ENCODE measurements around the gene ADIG.

Gene ADIG

DNA sequence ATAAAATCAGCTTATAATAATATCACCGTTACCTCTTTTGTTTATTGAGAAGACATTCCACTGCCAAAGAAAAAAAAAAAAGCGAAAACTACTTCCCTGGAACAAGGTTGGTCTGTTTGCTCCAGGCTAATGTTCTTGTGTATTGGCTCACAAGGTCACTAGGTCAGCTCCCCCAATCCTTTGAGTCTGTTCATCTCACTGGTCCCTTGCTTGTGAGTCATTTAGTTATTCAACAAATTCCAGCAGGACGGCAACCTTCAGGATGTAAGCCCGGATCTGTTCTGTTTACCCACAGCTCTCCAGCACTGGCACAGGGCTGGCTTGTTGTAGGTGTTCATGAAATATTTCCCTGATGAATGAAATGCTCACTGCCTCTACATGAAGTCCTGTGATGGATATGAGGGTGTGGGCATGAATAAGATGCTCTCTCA lies 23.9 kb downstream of the ADIG start:
- no peak for DNase-seq

DNA sequence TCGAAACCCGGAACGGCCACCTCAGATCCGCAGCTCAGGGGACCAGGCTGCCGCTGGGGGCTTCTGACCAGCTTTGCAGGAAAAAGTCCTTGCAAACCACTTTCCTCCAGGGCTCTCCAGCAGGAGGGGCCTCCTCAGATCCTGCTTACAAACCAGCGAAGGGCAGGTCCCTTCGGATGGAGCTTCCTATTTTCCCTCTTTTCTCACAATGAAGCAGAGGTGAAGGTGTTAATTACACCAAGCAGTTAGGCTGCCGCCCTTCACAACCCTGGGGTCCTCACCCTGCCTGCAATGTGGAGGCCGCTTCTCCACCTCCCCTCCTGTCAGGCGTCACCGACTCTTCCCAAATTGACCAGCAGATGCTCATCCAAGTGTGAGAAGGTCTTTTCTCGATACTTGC lies 26.4 kb downstream of the ADIG start:
- no peak for DNase-seq

DNA sequence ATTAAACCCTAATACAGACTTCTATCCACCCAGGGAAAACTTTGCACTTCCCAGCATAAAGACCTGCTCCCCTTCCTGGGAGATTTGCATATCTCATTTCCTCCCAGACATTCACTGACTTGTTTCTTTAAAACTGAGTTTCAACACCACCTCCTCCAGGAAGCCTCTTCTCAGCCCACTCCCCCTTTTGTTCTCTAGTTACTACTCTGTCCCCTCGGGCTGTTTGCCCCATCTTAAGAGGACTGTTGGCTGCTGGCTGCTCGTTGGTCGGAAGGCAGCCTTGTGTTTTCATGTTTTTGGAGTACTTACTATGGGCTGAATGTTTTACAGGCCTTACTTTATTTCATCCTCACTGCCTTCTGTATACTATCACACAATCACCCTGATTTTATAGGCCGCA lies 27.2 kb downstream of the ADIG start:
- no peak for DNase-seq

DNA sequence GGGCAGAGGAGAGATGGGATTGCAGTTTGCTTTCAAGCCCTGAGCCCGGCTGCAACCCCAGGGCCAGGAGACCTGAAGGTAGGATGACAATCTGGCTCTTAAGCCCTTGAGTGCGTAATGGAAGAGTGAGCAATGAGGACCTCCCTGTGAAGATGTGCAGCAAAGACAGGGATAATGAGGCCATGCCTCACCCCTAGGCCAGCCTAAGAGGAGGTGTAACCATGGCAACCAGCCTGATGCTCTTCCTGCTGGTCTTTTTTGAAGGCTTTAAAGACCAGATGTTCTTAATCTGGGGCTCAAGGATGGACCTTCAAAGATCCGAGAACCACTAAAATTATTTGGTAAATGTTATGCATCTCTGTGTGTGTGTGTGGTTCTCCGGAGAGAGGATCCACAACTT lies 28.8 kb downstream of the ADIG start:
- DNase-seq = no peak

DNA sequence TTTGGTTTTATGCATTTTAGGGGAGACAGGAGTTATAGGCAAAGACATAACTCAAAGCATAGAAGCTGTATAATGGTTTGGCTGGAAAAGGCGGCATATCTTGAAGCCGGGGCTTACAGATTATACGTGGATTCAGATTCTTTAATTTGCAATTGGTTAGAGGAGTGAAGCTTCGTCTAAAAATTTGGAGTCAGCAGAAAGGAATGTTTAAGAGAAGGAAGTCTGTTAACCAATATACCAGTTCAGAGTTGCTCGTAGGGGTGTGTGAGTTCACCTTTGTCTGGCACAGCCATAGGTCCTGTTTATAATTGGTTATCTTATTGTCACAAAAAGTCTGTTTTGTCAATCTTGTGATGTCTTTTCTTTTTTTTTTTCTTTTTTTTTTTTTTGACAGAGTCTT lies 29.5 kb downstream of the ADIG start:
- no peak for DNase-seq

DNA sequence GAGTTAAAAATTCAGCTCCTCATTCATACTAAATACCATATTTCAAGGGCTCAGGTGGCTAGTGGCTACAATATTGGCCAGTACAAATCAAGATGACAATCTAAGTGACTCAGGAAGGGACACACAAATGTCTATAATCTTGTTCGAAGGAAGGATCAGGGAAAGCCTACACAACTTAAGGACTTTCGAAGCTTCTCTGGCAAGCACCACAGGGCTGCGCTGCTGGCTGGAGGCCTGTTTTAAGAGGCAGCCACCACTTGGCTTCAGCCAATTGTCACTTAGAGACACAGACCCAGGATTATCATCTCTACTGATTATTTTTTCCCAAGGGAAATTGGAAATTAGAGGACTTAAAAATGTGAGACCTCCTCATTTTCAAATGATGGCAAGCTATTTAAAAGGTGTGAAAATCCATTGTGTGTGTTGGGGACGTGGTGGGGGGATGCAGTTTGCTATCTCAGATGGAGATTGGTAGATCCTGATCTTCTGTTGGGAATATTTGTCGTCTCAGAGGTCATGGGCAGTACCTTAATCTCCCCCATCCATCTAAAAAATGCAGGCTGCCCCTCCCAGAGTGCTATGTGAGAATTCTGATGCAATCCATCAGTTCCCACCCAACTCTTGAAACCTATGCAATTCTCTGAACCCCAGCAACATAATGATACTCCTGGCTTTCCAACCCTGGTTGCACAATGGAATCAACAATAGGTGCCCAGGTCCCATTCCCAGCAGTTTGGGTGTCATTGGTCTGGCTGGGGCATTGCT lies 31.9 kb downstream of the ADIG start:
- no peak for DNase-seq

DNA sequence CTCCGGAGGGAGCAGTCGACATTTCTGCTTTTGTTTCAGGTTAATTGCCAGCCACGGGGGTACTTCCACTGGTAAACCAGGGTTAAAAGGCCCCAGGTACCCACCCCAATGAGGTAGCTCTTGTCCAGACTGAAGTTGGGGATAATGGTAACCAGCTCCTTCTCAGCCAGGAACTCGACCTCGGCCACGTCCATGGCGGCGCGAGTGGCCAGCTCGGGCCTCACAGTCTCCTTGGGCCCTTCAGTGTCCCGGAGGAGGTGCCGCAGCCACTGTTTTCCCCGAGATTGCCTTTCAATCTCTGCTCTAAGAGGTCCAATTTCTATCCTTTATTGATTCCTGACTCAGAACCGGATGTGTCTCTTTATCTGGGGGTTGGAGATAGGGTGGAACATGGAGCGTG lies 34.3 kb downstream of the ADIG start:
- DNase-seq = no peak

DNA sequence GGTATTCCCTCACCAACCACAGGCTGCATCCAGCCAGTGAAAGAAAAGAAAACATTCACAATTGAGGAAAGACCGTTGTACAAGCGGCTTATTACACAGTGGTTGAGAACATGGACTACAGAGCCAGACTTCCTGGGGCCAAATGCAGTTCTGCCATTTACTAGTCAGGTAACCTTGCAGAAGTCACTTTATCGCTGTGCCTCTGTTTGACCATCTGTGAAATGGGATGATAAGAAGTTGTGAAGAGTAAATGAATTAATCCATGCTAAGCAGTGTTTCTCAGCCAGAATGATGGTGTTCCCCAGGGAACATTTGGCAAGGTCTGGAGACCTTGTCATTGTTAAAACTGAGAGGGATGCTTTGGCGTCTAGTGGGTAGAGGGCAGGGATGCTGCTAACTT lies 35.5 kb downstream of the ADIG start:
- no peak for DNase-seq

DNA sequence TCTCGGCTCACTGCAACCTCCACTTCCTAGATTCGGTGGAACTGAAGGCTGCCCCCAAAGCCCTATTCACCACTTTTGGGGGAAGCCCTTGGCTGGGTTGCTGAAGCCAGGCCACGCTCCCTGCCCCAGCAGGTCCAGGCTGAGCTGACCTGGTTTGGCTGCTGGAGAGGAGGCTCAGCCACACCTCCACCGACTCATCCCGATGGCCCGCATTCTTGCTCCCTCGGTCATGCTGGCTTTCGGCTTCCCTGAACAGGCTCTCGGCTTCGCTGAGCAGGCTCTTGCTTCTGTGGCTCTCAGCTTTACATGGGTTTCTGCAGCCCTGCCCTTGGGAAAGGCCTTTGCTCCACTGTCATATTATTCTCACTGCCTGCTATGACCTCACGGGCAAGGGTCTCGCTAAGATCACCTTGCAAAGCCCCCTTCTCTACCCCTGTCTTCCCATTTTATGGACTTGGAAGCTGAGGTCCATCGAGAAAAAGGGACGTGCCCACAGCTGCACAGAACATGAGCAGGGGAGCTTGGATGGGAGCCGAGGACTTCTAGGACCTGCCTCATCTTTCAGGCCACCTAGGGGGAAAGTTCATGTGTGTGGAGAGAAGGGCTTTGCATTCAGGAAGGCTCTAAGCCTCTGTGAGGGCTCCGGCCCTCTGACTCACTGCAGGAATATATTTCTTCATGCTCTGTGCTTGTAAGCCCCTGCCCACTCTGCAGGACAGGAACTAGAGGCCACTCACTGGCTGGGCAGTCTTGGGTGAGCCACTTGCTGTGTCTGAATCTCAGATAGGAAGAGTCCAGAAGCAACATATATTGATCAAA lies 36.2 kb downstream of the ADIG start:
- no peak for DNase-seq

DNA sequence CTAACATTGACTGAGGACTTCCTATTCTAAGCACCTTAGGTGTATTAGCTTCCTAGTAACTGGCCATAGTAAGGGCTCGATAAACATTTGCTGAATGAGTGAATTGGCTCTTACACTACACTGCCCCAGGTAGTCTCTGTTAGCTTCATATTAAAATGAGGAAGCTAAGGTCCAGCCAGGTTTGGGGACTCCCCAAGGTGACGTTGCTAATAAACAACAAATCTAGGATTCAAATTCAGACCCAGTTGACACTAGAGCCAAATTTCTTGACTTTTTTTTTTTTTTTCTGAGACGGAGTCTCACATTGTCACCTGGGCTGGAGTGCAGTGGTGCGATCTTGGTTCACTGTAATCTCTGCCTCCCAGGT lies 36.8 kb downstream of the ADIG start:
- DNase-seq = no peak

DNA sequence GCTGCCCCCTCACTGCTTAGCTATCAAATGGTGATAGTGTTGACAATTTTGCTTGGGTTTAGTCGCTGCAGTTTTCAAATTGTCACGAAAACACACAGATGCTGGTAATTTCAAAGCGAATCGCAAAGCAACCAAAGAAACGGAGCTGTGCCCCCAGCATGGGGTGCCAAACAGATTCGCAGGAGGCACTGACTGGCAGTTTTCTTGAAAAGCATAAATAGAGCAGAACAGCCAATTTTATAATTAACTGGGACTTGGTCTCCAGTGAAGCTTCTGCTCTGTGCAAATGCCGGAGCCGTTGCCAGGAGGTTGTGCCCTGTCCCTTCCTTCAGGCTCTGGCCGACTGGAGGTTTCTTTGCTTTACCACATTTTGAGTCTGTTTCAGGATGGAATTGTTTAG lies 39.4 kb downstream of the ADIG start:
- DNase-seq = no peak

DNA sequence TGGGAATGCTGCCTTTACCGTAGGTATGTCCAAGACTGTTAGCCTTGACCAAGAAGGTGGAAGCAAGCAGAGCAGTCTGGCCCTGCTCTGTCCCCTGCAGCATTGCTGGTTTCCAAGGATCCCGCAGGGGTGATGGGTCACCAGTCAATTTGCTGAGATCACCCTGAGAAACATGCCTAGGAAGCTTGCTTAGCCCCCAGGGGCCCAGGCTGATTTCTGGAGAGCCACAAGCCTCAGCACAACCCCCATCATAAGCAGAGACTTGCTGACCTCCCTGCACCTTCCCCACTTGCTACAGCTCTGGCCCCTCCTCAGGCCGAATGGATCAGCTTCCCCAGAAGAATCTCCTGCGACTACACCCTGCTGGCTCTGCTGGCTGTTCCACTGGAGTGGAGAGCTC lies 42.1 kb downstream of the ADIG start:
- DNase-seq = no peak

DNA sequence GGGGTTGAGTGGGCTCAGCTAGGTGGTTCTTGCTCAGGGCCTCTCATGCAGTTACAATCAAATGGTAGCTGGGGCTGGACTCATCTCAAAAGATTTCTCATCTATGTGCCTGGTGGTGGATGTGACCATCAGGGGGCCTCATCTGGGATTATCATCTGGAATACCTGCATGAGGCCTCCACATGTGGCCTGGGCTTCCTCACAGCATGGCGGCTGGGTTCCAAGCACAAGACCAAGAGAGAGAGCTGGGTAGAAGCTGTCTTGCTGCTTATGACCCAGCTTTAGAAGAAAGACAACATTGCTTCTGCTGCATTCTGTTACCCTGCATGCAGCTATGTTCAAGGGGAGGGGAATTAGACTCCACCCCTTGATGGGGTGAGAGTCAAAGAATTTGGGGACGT lies 43.1 kb downstream of the ADIG start:
- DNase-seq = no peak

DNA sequence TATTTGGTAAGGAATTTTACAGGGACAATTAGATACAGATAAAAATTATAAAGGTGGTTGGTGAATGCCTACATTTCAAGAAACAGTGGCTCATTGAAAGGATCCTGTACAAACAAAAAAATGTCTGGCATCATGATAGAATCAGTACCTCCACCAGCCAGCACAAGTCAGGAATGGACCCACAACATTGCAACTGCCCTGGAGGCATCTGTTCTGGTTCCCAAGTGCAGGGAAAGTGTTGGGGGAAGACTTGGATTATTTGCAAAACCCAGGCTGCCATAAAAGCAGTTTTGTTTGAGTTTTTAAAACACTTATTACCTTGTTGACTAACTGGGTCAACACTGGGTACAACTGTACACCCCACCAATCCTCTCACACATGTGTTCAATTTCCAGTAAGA lies 44.9 kb downstream of the ADIG start:
- DNase-seq = no peak

DNA sequence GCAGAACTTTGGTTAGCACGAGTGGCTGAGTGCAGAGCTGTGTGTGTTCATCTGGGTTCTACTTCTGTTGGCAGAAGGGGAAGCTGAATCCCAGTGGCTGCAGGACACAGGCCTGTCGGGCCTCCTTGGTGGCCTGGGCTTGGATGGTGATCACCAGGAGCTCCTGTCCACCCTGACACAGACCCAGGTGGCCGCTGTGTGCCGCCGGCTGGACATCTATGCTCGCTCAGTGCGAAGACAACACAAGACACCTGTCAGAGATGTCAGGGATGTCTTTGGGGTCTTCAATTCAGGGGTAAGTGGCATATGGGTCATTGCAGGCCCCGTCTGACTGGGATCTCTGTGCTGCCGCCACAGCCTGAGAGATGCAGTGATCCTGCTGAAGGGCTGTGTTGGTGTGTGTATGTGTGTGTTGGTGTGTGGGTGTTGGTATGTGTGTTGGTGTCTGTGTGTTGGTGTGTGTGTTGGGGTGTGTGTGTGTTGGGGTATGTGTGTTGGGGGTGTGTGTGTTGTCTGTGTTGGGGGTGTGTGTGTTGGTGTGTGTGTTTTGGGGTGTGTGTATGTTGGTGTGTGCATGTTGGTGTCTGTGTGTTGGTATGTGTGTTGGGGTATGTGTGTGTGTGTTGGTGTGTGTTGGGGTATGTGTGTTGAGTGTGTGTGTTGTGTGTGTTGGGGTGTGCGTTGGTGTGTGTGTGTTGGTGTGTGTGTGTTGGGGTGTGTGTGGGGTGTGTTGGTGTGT lies 46.1 kb downstream of the ADIG start:
- DNase-seq = no peak

DNA sequence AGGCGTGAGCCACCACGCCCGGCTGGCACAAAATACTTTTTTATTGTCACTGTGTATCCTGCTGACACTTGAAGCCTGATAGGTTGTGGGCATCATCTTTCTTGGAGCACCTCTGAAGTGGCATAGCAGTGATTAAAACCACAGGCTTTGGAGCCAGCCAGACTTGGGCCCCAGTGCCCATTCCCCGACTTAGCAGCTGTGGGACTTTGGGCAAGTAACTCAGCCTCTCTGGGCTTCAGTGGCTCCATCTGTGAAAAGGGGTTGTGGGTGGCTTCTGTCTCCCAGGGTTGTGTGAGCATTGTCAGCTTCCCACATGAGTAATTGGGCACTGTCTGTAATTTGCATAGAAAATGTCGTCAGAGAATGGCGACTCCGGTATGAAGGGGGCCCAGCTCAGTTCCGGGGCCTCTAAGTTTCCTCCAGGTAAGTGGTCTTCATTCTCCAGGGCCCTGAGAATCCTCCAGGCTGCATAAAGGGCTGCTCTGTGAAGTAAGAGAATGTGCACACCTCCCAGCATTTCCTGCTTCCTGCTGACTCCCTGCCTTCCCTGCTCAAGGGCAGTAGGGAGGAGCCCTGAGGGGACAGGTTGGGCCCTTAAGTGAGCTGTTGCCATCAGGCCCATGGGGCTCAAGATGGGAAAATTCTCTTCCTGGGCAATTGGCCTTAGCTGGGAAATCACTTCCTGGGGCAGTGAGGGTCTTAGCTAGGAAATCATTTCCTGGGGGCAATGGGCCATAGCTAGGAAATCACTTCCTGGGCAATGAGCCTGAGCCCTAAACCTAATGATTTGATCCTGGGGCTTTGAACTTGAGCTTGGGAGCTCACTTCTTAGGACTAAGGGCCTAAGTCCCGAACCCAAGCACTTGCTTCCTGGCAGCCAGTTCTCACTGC lies 47.8 kb downstream of the ADIG start:
- no peak for DNase-seq

DNA sequence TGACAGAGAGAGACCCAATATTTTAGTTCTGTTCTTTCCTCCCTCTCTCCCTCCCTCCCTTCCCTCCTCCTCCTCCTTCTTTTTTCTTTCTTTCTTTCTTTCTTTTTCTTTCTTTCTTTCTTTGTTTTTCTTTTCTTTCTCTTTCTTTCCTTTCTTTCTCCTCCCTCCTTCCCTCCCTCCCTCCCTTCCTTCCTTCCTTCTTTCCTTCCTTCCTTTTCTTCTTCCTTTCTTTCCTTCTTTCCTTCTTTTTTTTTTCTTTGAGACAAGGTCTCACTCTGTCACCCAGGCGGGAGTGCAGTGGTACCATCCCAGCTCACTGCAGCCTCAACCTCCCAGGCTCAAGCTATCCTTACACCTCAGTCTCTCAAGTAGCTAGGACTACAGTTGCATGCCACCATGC lies 49.0 kb downstream of the ADIG start:
- no peak for DNase-seq

DNA sequence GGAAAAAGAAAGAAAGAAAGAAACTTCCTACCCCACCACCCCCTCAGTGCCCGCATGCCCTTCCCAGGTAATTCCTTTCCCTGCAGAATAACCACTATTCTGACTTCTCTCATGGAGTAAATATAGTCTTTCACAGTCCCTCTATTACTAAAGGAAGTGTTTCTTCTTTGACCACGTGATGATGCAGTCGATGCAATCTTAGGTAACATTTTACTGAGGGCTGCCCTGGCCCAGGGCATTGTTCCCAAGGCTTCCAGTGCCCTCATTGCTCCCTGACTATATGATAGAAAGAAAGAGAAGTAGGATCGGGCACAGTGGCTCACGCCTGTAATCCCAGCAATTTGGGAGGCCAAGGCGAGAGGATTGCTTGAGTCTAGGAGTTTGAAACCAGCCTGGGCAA lies 49.7 kb downstream of the ADIG start:
- peak; percentile 70 for DNase-seq

DNA sequence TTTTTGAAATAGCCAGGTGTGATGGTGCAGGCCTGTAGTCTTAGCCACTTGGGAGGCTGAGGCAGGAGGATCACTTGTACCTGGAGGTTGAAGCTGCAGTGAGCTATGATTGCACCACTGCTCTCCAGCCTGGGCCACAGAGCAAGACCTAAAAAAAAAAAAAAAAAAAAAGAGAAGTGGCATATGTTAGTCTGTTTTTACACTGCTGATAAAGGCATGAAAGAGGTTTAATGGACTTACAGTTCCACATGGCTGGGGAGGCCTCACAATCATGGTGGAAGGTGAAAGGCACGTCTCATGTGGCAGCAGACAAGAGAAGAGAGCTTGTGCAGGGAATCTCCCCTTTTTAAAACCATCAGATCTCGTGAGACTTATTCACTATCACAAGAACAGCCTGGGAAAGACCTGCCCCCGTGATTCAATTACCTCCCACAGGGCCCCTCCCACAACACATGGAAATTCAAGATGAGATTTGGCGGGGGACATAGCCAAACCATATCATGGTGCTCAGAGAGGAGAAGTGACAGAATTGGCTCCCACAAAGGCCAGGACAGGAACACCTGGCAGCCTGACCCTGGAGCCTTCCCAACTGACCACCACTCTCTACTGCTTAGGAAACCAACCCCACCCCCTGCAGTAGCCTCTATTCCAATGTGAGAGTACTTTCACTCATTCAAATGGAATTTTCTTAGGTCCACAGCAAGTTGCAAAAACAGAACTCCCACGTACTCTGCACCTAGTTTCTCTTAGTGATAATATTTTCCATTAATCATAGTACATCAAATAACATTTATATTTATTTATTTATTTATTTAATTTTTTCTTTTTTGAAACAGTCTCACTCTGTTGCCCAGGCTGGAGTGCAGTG lies 50.4 kb downstream of the ADIG start:
- DNase-seq = peak; percentile 73

DNA sequence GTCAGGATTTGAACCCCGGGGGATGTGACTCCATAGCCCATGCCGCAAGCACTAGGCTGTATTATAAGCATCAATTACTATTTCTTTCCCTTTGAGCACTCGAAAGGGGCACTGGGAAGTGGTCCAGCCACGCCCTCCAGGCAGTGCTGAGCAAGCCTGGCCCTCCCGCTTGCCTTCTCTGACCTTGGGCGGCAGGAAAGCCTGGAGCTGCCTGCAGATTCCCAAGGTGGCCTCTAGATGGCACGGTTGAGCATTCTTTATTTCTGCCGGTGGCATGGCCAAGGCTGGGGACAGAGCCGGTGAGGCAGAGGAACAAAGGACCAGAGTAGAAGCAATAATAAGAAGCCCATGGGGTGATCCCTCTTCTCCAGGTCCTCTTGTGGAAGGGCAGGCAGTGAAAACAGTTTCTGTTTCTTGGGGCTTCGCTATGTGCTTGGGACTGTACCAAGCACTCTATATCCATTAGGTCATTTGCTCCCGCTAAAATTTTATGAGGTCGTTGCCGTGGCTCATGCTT lies 52.6 kb downstream of the ADIG start:
- peak; percentile 75 for DNase-seq

DNA sequence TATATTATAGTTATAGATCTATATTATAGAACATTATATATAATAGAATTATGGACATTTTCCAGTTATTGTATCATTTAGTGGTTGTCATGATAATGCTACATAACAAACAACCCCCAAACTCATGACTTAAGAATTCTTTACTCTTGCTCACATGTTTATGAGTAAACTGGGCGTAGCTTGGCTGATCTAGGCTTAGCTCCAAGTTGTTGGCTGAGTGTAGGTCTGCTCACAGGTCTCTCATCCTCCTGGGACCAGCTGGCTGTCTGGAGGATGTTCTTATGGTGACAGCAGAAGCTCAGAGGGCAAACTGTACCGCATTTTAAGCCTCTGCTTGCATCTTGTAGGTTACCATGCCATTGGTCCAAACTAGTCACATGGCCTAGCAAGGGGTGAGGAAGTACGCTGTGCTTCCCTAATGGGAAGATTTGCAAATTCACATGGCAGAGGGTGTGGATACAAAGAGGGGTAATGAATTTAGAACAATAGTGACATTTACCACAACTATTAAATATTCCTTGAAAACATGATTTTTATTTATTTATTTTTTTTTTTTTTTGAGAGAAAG lies 54.8 kb downstream of the ADIG start:
- DNase-seq = peak; percentile 23

Data from OCI-M1 (cell line).